ENCODE measurements around the gene PTGS1. TPM values are rescaled to one million over a fixed set of nuclear protein-coding genes. Genes with fewer than 3 reads are reported as not detected.

The PTGS1 gene
- polyA plus RNA-seq, 4 donors: 5.6 to 8.6 (median 5.6) TPM

GRCh38 chr9:122371846-122372245 lies 1.0 kb downstream of the PTGS1 start:
- no peak for DNase-seq (ENCODE audit: low read depth in 4 of 4, low spot score in 3 of 4)

GRCh38 chr9:122372856-122373845 lies 2.3 kb downstream of the PTGS1 start:
- no peak for DNase-seq (ENCODE audit: low read depth in 4 of 4, low spot score in 3 of 4)

GRCh38 chr9:122374885-122375420 lies 4.1 kb downstream of the PTGS1 start:
- peak in 1 of 4 donors; percentile 45 for DNase-seq (ENCODE audit: low read depth in 4 of 4, low spot score in 3 of 4)

GRCh38 chr9:122376796-122377195 lies 6.0 kb downstream of the PTGS1 start:
- no peak for DNase-seq (ENCODE audit: low read depth in 4 of 4, low spot score in 3 of 4)

GRCh38 chr9:122377241-122378164 lies 6.7 kb downstream of the PTGS1 start:
- no peak for DNase-seq (ENCODE audit: low read depth in 4 of 4, low spot score in 3 of 4)

GRCh38 chr9:122378236-122378635 lies 7.4 kb downstream of the PTGS1 start:
- no peak for DNase-seq (ENCODE audit: low read depth in 4 of 4, low spot score in 3 of 4)

- DNase-seq (ENCODE audit: low read depth in 4 of 4, low spot score in 3 of 4): no peak
These were observed 8.5 kb downstream of the PTGS1 start for GRCh38 chr9:122379340-122379739.

- DNase-seq (ENCODE audit: low read depth in 4 of 4, low spot score in 3 of 4): no peak
These were observed 9.5 kb downstream of the PTGS1 start for GRCh38 chr9:122380293-122380692.

GRCh38 chr9:122381206-122381950 lies 10.6 kb downstream of the PTGS1 start:
- no peak for DNase-seq (ENCODE audit: low read depth in 4 of 4, low spot score in 3 of 4)

- no peak for DNase-seq (ENCODE audit: low read depth in 4 of 4, low spot score in 3 of 4)
These were observed 12.4 kb downstream of the PTGS1 start for GRCh38 chr9:122382901-122383850.

- no peak for DNase-seq (ENCODE audit: low read depth in 4 of 4, low spot score in 3 of 4)
These were observed 13.2 kb downstream of the PTGS1 start for GRCh38 chr9:122383992-122384461.

GRCh38 chr9:122386311-122386872 lies 15.6 kb downstream of the PTGS1 start:
- DNase-seq (ENCODE audit: low read depth in 4 of 4, low spot score in 3 of 4): no peak

- DNase-seq (ENCODE audit: low read depth in 4 of 4, low spot score in 3 of 4): no peak
These were observed 16.7 kb downstream of the PTGS1 start for GRCh38 chr9:122387536-122387935.

GRCh38 chr9:122389195-122389594 lies 18.4 kb downstream of the PTGS1 start:
- no peak for DNase-seq (ENCODE audit: low read depth in 4 of 4, low spot score in 3 of 4)

GRCh38 chr9:122389799-122390481 lies 19.1 kb downstream of the PTGS1 start:
- no peak for DNase-seq (ENCODE audit: low read depth in 4 of 4, low spot score in 3 of 4)

- no peak for DNase-seq (ENCODE audit: low read depth in 4 of 4, low spot score in 3 of 4)
These were observed 21.5 kb downstream of the PTGS1 start for GRCh38 chr9:122392284-122392683.

- no peak for DNase-seq (ENCODE audit: low read depth in 4 of 4, low spot score in 3 of 4)
These were observed 21.9 kb downstream of the PTGS1 start for GRCh38 chr9:122392714-122393113.

Data from right renal pelvis (tissue), 4 donors.